ENCODE data around the gene NUDT19. TPM values are rescaled to one million over a fixed set of nuclear protein-coding genes. Genes with fewer than 3 reads are reported as not detected.

The NUDT19 gene
- total and polyA plus RNA-seq, 10 of the 15 experiments (the other 5 are each of a cell fraction or from before 2014, with no cell fraction given) = 8.5 to 31.0 (median 17.0) TPM

- no peak overlapping the region for H3K4me2 ChIP-seq (ENCODE audit: control insufficient read depth, insufficient read depth)
- ChIA-PET SMC1A (ENCODE audit: uncharacterized antibody, unreplicated experiment) (interaction anchor here (1.2 kb wide), 1 partner anchor 87 kb away, joined by 3 read pairs; no protein-coding TSS in a partner anchor), RAD21 (ENCODE audit: unreplicated experiment) (no interaction called here), POLR2A (no interaction called here), CTCF (interaction anchor here (1.0 kb wide), 1 partner anchor 13 kb away, joined by 4 read pairs; no protein-coding TSS in a partner anchor)
- BruUV-seq (replicated peaks) = no TSS peak
- H3K27ac ChIP-seq (ENCODE audit: control insufficient read depth, insufficient read depth) = no peak overlapping the region
- no peaks in the 10 kb centered on the region for H3K27me3 ChIP-seq (replicated peaks in 1 of 2; ENCODE audit: control insufficient read depth in 2 of 2, insufficient read depth in 2 of 2, low read length in 1 of 2)
- no peaks in the 10 kb centered on the region for H3K36me3 ChIP-seq (ENCODE audit: control insufficient read depth in 2 of 2, insufficient read depth in 2 of 2, low read length in 1 of 2)
- ATAC-seq = no peak
- intact Hi-C loops (cut with micrococcal nuclease; ENCODE audit: unreplicated experiment) (no loop called here), in situ Hi-C loops (cut with MboI) (no loop called here)
- DNase-seq (ENCODE audit: low read depth, low spot score) = no peak
- no peak for FAIRE-seq
- no peak for TF ChIP-seq ZNF384 (IDR thresholded peaks at IDR 0.05; ENCODE audit: borderline replicate concordance, low read depth, low read length)
- no peak for TF ChIP-seq ZNF622 (IDR thresholded peaks at IDR 0.05)
- TF ChIP-seq ZNF592 (IDR thresholded peaks at IDR 0.05) = no peak
- TF ChIP-seq ZSCAN29 (IDR thresholded peaks at IDR 0.05) = no peak
- TF ChIP-seq ZBTB4 (CRISPR knock-in tag; IDR thresholded peaks at IDR 0.05) = no peak
- TF ChIP-seq LARP7 (IDR thresholded peaks at IDR 0.05) = no peak
- no peak for TF ChIP-seq PKNOX1 (IDR thresholded peaks at IDR 0.05)
- TF ChIP-seq HDGF (IDR thresholded peaks at IDR 0.05) = no peak
- TF ChIP-seq SREBF1 (IDR thresholded peaks at IDR 0.05; ENCODE audit: low read length) = no peak
- H3K4me1 ChIP-seq (ENCODE audit: control insufficient read depth, insufficient read depth, low read length) = peaks cover 6% of the 10 kb centered on the region; the same call in 1 of the 2 replicates
- H3K9ac ChIP-seq (ENCODE audit: control insufficient read depth, insufficient read depth, low read length) = no peak overlapping the region
- H4K20me1 ChIP-seq (ENCODE audit: control insufficient read depth, insufficient read depth) = no peaks in the 10 kb centered on the region
- no peaks in the 10 kb centered on the region for H3K9me3 ChIP-seq (replicated peaks; ENCODE audit: control insufficient read depth, insufficient read depth, low read length)
- H3K4me3 ChIP-seq = no peak overlapping the region
- H3K79me2 ChIP-seq (ENCODE audit: control insufficient read depth, insufficient read depth, low read length) = peaks cover 9% of the 10 kb centered on the region
- no peak overlapping the region for H2AFZ ChIP-seq (ENCODE audit: control insufficient read depth, low read depth, low read length)
- 90% methylated on average over 6 of the region's 6 CpGs for WGBS (ENCODE audit: insufficient coverage, insufficient replicate concordance, low lambda C conversion rate, missing lambda C conversion rate)
Observed at GRCh38 chr19:32686847-32687475, 4.7 kb upstream of the NUDT19 start.
